Suppressor macrophage treated with lipopolysaccharide for 1 hour (primary cell): Measurements from ENCODE around the gene ELP2.

Experiments
- DNase-seq, 3 donors: peaks; one replicate each; pipeline ENCODE4 v3.0.0-alpha.2; 2020 to 2022

Gene ELP2

GRCh38 chr18:36127836-36128529 is 1.7 kb upstream of the ELP2 start:
- peak in 1 of 3 donors; percentile 7 for DNase-seq

DNA sequence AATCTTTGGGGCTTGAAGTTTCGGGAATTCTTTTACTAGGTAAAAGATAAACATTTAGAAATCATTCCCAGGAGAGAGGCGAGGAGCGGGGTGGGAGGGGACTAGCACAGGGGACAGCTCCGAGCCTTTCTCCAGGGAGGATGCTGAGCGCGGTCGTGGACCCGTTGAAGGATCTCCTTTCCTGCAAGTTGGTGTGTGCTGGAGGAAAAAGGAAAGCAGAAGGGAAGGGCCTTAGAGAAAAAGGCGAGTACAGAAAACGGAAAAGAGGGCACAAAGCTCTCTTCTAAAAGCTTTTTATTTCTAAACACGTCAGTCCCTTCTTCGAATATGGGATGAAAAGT is 1.2 kb upstream of the ELP2 start:
- DNase-seq: peak in 2 of 3 donors; percentile 7 to 17

DNA sequence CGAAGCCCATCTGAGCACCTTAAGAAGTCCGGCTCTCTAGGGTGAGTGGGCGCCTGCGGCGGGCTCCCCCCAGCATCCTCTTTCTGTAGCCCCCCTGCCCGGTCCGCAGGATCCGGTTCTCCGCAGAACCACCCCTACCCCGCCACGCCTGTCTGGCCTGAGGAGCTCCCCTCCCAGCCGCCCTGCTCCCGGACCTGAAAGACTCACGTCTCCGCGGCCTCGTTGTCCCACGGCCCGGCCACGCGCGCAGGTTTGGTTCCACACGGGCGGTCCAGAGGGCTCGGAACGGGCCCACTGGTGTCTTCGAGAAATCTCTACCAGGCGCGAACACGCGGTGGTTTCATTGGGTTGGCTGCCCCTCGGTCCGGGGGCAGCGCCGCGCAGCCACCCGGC is 796 bp upstream of the ELP2 start:
- DNase-seq: no peak

GRCh38 chr18:36130039-36130831 is 536 bp downstream of the ELP2 start:
- DNase-seq: peak; percentile 42 to 44 (median 44)

DNA sequence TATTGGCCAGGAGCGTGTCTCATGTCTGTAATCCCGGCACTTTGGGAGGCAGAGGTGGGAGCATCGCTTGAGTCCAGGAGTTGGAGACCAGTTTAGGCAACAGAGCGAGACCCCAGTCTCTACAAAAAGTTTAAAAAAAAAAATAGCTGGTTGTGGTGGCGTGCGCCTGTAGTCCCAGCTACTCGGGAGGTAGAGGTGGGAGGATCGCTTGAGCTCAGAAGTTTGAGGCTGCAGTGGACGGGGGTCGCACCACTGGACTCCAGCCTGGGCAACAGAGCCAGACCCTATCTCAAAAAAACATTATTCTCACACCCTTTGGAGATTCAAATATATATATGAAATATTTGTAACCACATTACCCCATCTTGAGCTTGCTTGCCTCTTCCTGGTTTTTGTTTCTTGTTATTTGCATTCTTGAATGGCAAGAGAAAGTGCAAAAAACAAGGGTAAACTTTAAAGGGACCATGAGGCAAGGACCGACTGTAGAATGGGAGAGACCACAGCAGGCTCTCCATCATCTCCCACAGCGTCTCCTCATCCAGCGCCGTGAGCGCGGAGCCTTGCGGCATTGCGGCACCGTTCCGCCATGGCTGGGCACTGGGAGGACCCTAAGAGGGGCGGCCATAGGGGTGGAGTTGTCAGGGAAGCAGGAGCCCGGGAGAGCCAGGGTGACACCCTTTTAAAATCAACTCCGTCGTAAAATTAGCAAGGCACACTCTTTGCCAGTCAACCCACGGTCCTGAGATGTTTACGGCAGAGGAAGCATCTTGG is 1.4 kb downstream of the ELP2 start:
- DNase-seq: no peak

- DNase-seq: no peak
Measured at GRCh38 chr18:36131692-36132483, 2.2 kb downstream of the ELP2 start.

GRCh38 chr18:36132756-36133155 is 3.1 kb downstream of the ELP2 start:
- no peak for DNase-seq

- no peak for DNase-seq
Measured at GRCh38 chr18:36135264-36135663, 5.6 kb downstream of the ELP2 start.

- DNase-seq: no peak
Measured at GRCh38 chr18:36139245-36139644, 9.5 kb downstream of the ELP2 start.

DNA sequence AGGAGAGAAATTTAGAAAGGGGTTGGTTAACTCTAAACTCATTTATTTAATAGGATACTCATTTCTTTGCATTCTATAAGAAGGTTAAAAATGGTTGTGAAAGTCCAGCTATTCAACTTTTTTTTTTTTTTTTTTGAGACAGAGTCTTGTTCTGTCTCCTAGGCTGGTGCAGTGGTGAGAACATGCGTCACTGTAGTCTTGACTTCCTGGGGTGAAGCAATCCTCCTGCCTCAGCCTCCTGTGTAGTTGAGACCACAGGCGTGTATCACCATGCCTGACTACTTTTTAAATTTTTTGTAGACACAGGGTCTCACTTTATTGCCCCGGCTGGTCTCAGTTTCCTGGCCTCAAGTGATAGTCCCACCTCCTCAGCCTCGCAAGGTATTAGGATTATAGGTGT is 11.9 kb downstream of the ELP2 start:
- DNase-seq: no peak

DNA sequence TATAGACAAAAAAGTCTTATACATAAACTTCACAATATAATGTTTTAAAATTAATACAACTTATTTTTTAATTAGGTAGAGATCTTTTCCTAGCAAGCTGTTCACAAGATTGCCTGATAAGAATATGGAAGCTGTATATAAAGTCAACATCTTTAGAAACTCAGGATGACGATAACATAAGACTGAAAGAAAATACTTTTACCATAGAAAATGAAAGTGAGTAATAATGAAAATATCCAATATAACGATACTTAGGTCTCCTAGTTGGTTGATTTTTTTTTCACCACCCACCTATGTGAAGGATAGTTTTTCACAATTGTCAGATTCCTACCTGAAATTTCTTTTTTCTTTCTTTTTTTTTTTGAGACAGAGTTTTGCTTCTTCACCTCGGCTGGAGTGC is 13.1 kb downstream of the ELP2 start:
- DNase-seq: no peak

GRCh38 chr18:36143391-36143790 is 13.7 kb downstream of the ELP2 start:
- DNase-seq: no peak

GRCh38 chr18:36149514-36150289 is 20.0 kb downstream of the ELP2 start:
- no peak for DNase-seq

GRCh38 chr18:36152781-36153180 is 23.1 kb downstream of the ELP2 start:
- DNase-seq: no peak

- no peak for DNase-seq
Measured at GRCh38 chr18:36153203-36153602, 23.5 kb downstream of the ELP2 start.

DNA sequence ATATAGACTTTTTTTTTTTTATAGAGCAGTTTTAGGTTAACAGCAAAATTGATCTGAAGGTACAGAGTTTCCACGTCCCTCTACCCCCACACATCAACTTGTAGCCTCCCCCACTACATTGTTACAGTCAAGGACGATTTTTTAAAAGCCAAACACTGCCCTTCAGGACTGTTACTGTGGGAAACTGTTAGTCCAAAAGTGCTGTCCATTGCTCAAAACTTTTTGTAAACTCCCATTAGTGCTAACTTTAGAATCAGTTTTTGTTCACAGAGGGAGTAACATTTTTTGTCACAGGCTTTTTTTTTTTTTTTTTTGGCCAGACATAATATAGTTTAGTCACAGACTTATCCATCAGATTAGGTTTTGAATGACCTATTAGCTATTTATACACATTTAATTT is 24.1 kb downstream of the ELP2 start:
- no peak for DNase-seq

DNA sequence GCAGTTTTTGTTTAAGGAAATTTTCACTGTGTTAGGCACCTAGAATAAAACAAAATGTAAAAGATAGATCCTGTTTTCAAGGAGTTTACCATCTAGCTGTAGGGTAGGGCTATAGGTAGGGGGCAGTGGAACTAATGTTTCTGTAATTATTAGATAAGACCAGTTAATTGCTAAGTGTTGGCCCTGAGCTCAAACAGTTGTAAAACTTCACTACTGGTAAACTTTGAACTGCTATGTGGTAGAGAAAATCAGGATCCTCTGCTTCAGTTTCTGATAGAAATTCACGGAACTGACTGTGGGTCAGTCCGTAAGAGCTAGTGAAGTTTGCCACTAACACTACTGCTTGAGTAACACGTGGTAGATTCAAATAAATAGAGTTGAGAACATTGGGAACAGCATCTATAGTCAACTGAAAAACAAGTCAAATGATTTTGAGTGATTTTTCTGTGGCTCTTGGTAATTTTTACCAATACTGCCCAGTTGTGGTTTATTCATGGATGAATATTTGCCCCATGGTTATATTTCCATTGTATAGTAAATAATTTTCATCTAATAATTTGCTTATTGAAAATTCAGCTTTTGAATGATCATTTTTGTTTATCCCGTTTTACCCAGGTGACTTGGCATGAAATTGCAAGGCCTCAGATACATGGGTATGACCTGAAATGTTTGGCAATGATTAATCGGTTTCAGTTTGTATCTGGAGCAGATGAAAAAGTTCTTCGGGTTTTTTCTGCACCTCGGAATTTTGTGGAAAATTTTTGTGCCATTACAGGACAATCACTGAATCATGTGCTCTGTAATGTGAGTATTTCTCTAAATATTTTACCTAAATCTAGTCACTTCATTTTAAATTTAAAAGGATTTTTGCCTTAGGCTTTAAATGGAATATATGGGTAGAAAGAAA is 26.4 kb downstream of the ELP2 start:
- no peak for DNase-seq

- no peak for DNase-seq
Measured at GRCh38 chr18:36157441-36157840, 27.7 kb downstream of the ELP2 start.

GRCh38 chr18:36158266-36158867 is 28.7 kb downstream of the ELP2 start:
- DNase-seq: no peak

DNA sequence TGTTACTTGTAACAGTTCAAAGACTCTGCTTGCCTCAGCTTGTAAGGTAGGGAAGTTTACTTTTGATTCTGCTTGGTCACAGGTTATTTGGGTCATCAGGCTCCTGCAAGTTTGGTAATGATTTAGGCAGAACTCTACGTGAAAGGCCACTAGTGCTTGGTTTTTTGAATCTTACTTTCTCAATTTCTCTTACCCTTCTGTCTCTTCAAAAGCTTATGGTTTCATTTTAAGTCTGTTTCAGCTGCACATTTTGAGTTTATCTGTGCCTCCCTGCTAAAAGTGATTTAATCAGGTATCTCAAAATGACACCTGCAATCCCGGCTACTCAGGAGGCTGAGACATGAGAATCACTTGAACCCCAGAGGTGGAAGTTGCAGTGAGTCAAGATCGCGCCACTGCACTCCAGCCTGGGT is 31.3 kb downstream of the ELP2 start:
- no peak for DNase-seq

- DNase-seq: no peak
Measured at GRCh38 chr18:36162981-36163380, 33.3 kb downstream of the ELP2 start.
